Measurements from ENCODE around the gene RCAN2. TPM values are rescaled to one million over a fixed set of nuclear protein-coding genes. Genes with fewer than 3 reads are reported as not detected.

The RCAN2 gene
- total RNA-seq, 1 experiment from 2014 or later = 3.7 TPM

DNA sequence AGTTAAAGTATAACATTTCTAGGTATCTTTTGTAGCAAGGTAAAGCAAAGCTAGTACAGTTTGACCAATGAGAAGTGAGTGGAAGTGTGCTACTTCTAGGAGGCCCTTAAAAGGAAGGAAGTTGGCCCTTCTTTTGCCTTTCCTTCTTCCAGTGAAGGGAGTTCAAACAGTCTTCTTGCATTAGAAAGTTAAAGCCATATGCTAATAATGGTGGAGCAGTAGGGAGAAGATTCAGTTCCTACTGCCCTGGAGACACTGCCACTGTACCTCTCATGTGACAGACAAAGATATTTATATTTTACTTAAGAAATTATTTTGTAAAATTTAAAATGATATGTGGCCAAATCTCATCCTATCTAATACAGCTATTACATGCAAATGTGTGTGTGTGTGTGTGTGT lies 26.0 kb upstream of the RCAN2 start:
- DNase-seq = no peak
- H3K4me1 Mint-ChIP-seq (ENCODE audit: low read depth, unreplicated experiment) = no peaks in the 10 kb centered on the region
- CTCF ChIA-PET = no interaction called here
- TF ChIP-seq, protein P1, sequence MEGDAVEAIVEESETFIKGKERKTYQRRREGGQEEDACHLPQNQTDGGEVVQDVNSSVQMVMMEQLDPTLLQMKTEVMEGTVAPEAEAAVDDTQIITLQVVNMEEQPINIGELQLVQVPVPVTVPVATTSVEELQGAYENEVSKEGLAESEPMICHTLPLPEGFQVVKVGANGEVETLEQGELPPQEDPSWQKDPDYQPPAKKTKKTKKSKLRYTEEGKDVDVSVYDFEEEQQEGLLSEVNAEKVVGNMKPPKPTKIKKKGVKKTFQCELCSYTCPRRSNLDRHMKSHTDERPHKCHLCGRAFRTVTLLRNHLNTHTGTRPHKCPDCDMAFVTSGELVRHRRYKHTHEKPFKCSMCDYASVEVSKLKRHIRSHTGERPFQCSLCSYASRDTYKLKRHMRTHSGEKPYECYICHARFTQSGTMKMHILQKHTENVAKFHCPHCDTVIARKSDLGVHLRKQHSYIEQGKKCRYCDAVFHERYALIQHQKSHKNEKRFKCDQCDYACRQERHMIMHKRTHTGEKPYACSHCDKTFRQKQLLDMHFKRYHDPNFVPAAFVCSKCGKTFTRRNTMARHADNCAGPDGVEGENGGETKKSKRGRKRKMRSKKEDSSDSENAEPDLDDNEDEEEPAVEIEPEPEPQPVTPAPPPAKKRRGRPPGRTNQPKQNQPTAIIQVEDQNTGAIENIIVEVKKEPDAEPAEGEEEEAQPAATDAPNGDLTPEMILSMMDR (IDR thresholded peaks at IDR 0.05; ENCODE audit: unreplicated experiment) = no peak
- no peak overlapping the region for H3K27ac Mint-ChIP-seq (ENCODE audit: unreplicated experiment)
- intact Hi-C loops (cut with micrococcal nuclease; ENCODE audit: unreplicated experiment) = no loop called here
- BruUV-seq (replicated peaks) = no TSS peak
- H3K4me3 Mint-ChIP-seq (ENCODE audit: low read depth, unreplicated experiment) = no peak overlapping the region
- H3K36me3 Mint-ChIP-seq (ENCODE audit: insufficient read depth, unreplicated experiment) = no peaks in the 10 kb centered on the region
- H3K27me3 Mint-ChIP-seq (ENCODE audit: unreplicated experiment) = no peaks in the 10 kb centered on the region
- no peaks in the 10 kb centered on the region for H3K9me3 Mint-ChIP-seq (ENCODE audit: low read depth, unreplicated experiment)

GRCh38 chr6:46513533-46513932 lies 22.3 kb upstream of the RCAN2 start:
- Mint-ChIP-seq H3K4me3 (ENCODE audit: low read depth, unreplicated experiment) (no peak overlapping the region), H3K27ac (ENCODE audit: unreplicated experiment) (no peak overlapping the region), H3K4me1 (ENCODE audit: low read depth, unreplicated experiment) (peaks cover 27% of the 10 kb centered on the region), H3K36me3 (ENCODE audit: insufficient read depth, unreplicated experiment) (no peaks in the 10 kb centered on the region), H3K9me3 (ENCODE audit: low read depth, unreplicated experiment) (no peaks in the 10 kb centered on the region), H3K27me3 (ENCODE audit: unreplicated experiment) (no peaks in the 10 kb centered on the region)
- CTCF ChIA-PET = interaction anchor here (0.8 kb wide), 1 partner anchor 558 kb away, joined by 3 read pairs; no protein-coding TSS in a partner anchor
- TF ChIP-seq, protein P1 (IDR thresholded peaks at IDR 0.05; ENCODE audit: unreplicated experiment) = no peak
- no peak for DNase-seq
- intact Hi-C loops (cut with micrococcal nuclease; ENCODE audit: unreplicated experiment) = no loop called here
- no TSS peak for BruUV-seq (replicated peaks)

DNA sequence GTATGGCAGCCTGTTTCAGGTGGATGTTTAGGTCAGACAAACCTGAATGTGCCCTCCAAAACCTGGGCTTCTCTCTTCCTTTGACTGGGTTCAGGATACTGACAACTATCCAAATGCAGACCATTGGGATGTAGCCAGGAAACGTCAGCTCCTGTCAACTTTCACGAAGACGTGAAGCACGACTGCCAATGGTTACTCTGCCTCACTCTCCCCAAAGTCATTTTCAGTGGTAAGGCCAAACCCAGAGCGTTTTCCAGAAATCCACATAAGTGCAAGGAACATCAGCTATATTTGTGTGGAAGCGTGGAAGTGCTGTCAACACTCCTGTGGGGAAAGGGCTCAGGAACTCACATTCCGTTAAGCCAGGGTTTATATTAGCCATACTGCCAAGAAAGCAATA lies 20.1 kb upstream of the RCAN2 start:
- no peak overlapping the region for H3K27ac Mint-ChIP-seq (ENCODE audit: unreplicated experiment)
- no peak for DNase-seq
- BruUV-seq (replicated peaks) = no TSS peak
- TF ChIP-seq, protein P1 (IDR thresholded peaks at IDR 0.05; ENCODE audit: unreplicated experiment) = no peak
- CTCF ChIA-PET = no interaction called here
- H3K27me3 Mint-ChIP-seq (ENCODE audit: unreplicated experiment) = no peaks in the 10 kb centered on the region
- no peaks in the 10 kb centered on the region for H3K9me3 Mint-ChIP-seq (ENCODE audit: low read depth, unreplicated experiment)
- H3K4me3 Mint-ChIP-seq (ENCODE audit: low read depth, unreplicated experiment) = no peak overlapping the region
- no peaks in the 10 kb centered on the region for H3K36me3 Mint-ChIP-seq (ENCODE audit: insufficient read depth, unreplicated experiment)
- peaks cover 38% of the 10 kb centered on the region for H3K4me1 Mint-ChIP-seq (ENCODE audit: low read depth, unreplicated experiment)
- intact Hi-C loops (cut with micrococcal nuclease; ENCODE audit: unreplicated experiment) = no loop called here

DNA sequence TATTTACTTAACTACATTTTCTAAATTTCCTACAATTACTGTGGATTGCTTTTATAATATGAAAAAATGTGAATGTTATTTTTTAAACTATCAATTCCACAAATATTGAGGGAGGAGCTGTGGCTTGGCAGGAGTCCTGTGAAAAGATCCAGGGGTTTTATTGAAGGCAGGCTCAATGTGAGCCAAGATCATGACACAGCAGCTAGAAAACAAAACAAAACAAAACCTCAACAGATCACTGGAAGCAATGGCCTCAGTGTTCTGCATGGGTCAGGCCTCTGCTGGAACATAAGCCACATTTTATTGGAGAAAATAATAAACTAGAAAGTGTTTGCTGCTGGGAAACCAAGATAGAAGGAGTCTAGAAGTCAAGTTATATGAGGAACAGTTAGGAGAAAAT lies 19.4 kb upstream of the RCAN2 start:
- H3K27me3 Mint-ChIP-seq (ENCODE audit: unreplicated experiment) = no peaks in the 10 kb centered on the region
- no peaks in the 10 kb centered on the region for H3K9me3 Mint-ChIP-seq (ENCODE audit: low read depth, unreplicated experiment)
- no peak overlapping the region for H3K27ac Mint-ChIP-seq (ENCODE audit: unreplicated experiment)
- CTCF ChIA-PET = no interaction called here
- no peak for DNase-seq
- no peaks in the 10 kb centered on the region for H3K36me3 Mint-ChIP-seq (ENCODE audit: insufficient read depth, unreplicated experiment)
- H3K4me3 Mint-ChIP-seq (ENCODE audit: low read depth, unreplicated experiment) = no peak overlapping the region
- TF ChIP-seq, protein P1 (IDR thresholded peaks at IDR 0.05; ENCODE audit: unreplicated experiment) = no peak
- intact Hi-C loops (cut with micrococcal nuclease; ENCODE audit: unreplicated experiment) = no loop called here
- H3K4me1 Mint-ChIP-seq (ENCODE audit: low read depth, unreplicated experiment) = peaks cover 38% of the 10 kb centered on the region
- BruUV-seq (replicated peaks) = no TSS peak

All from Calu3 (cell line).